ENCODE data around the gene PHACTR4. TPM values are rescaled to one million over a fixed set of nuclear protein-coding genes. Genes with fewer than 3 reads are reported as not detected.
A peak's percentile ranks its signal among the peaks of the same experiment; 100 is the strongest.

Gene PHACTR4
- total and polyA plus RNA-seq, 2 experiments from 2014 or later = 21.5 to 22.1 TPM

- Histone ChIP-seq H3K27ac (peak overlapping the region; percentile 83), H2AFZ (no peak overlapping the region), H3K79me2 (peaks cover 40% of the 10 kb centered on the region), H3K36me3 (replicated peaks; ENCODE audit: insufficient read depth, low read depth) (no peaks in the 10 kb centered on the region), H3K4me2 (no peak overlapping the region), H3K9me3 (ENCODE audit: low read depth) (no peaks in the 10 kb centered on the region), H4K20me1 (ENCODE audit: insufficient read depth, poor library complexity, severe bottlenecking) (no peaks in the 10 kb centered on the region), H3K4me1 (ENCODE audit: insufficient read depth) (peaks cover 5% of the 10 kb centered on the region), H3K27me3 (no peaks in the 10 kb centered on the region), H3K9me2 (replicated peaks; ENCODE audit: insufficient read depth) (no peaks in the 10 kb centered on the region), H3K4me3 (no peak overlapping the region)
- DNase-seq (ENCODE audit: low spot score) = no peak
- TF ChIP-seq CTCF (IDR thresholded peaks at IDR 0.05; ENCODE audit: poor library complexity) (no peak), EZH2 (IDR thresholded peaks at IDR 0.05; ENCODE audit: borderline replicate concordance) (no peak), EZH2phosphoT487 (IDR thresholded peaks at IDR 0.05; ENCODE audit: low read depth, severe bottlenecking, unreplicated experiment) (no peak)
Observed at GRCh38 chr1:28439320-28439719, 69.8 kb downstream of the PHACTR4 start.

GRCh38 chr1:28441674-28442073 is 72.1 kb downstream of the PHACTR4 start:
- Histone ChIP-seq H3K79me2 (peaks cover 45% of the 10 kb centered on the region), H3K27ac (no peak overlapping the region), H3K9me2 (replicated peaks; ENCODE audit: insufficient read depth) (no peaks in the 10 kb centered on the region), H3K36me3 (replicated peaks; ENCODE audit: insufficient read depth, low read depth) (no peaks in the 10 kb centered on the region), H3K4me1 (ENCODE audit: insufficient read depth) (peaks cover 5% of the 10 kb centered on the region), H3K4me3 (no peak overlapping the region), H3K27me3 (no peaks in the 10 kb centered on the region), H3K9me3 (ENCODE audit: low read depth) (no peaks in the 10 kb centered on the region), H4K20me1 (ENCODE audit: insufficient read depth, poor library complexity, severe bottlenecking) (no peaks in the 10 kb centered on the region), H3K4me2 (no peak overlapping the region), H2AFZ (no peak overlapping the region)
- TF ChIP-seq CTCF (IDR thresholded peaks at IDR 0.05; ENCODE audit: poor library complexity) (no peak), EZH2phosphoT487 (IDR thresholded peaks at IDR 0.05; ENCODE audit: low read depth, severe bottlenecking, unreplicated experiment) (no peak), EZH2 (IDR thresholded peaks at IDR 0.05; ENCODE audit: borderline replicate concordance) (no peak)
- no peak for DNase-seq (ENCODE audit: low spot score)
- WGBS (ENCODE audit: low lambda C conversion rate, missing lambda C conversion rate) = 87% methylated on average over 4 of the region's 4 CpGs

- Histone ChIP-seq H4K20me1 (ENCODE audit: insufficient read depth, poor library complexity, severe bottlenecking) (no peaks in the 10 kb centered on the region), H3K27me3 (no peaks in the 10 kb centered on the region), H3K4me1 (ENCODE audit: insufficient read depth) (no peaks in the 10 kb centered on the region), H3K9me3 (ENCODE audit: low read depth) (no peaks in the 10 kb centered on the region), H3K36me3 (replicated peaks; ENCODE audit: insufficient read depth, low read depth) (no peaks in the 10 kb centered on the region), H3K9me2 (replicated peaks; ENCODE audit: insufficient read depth) (no peaks in the 10 kb centered on the region), H3K4me3 (no peak overlapping the region), H3K4me2 (no peak overlapping the region), H3K79me2 (peaks cover 53% of the 10 kb centered on the region), H2AFZ (no peak overlapping the region), H3K27ac (no peak overlapping the region)
- TF ChIP-seq EZH2phosphoT487 (IDR thresholded peaks at IDR 0.05; ENCODE audit: low read depth, severe bottlenecking, unreplicated experiment) = no peak
- TF ChIP-seq CTCF (IDR thresholded peaks at IDR 0.05; ENCODE audit: poor library complexity) = no peak
- no peak for TF ChIP-seq EZH2 (IDR thresholded peaks at IDR 0.05; ENCODE audit: borderline replicate concordance)
- DNase-seq (ENCODE audit: low spot score) = no peak
- WGBS (ENCODE audit: low lambda C conversion rate, missing lambda C conversion rate) = 99% methylated on average over 3 of the region's 3 CpGs
Observed at GRCh38 chr1:28443550-28443949, 74.0 kb downstream of the PHACTR4 start.

- WGBS (ENCODE audit: low lambda C conversion rate, missing lambda C conversion rate) = 83% methylated on average over 4 of the region's 4 CpGs
- Histone ChIP-seq H3K27ac (peak overlapping the region; percentile 31), H2AFZ (no peak overlapping the region)
Observed at GRCh38 chr1:28447679-28448078, 78.1 kb downstream of the PHACTR4 start.

More at GRCh38 chr1:28447679-28448078, 78.1 kb downstream of the PHACTR4 start:
- no peaks in the 10 kb centered on the region for H3K9me2 ChIP-seq (replicated peaks; ENCODE audit: insufficient read depth)
- TF ChIP-seq CTCF (IDR thresholded peaks at IDR 0.05; ENCODE audit: poor library complexity) (no peak), EZH2 (IDR thresholded peaks at IDR 0.05; ENCODE audit: borderline replicate concordance) (no peak), EZH2phosphoT487 (IDR thresholded peaks at IDR 0.05; ENCODE audit: low read depth, severe bottlenecking, unreplicated experiment) (no peak)
- no peaks in the 10 kb centered on the region for H3K4me1 ChIP-seq (ENCODE audit: insufficient read depth)
- no peaks in the 10 kb centered on the region for H3K9me3 ChIP-seq (ENCODE audit: low read depth)
- H3K79me2 ChIP-seq = peaks cover 40% of the 10 kb centered on the region
- DNase-seq (ENCODE audit: low spot score) = no peak
- H3K4me3 ChIP-seq = no peak overlapping the region
- H3K27me3 ChIP-seq = no peaks in the 10 kb centered on the region
- H4K20me1 ChIP-seq (ENCODE audit: insufficient read depth, poor library complexity, severe bottlenecking) = no peaks in the 10 kb centered on the region
- H3K4me2 ChIP-seq = no peak overlapping the region
- no peaks in the 10 kb centered on the region for H3K36me3 ChIP-seq (replicated peaks; ENCODE audit: insufficient read depth, low read depth)
